Uterus (tissue), 2 donors: ENCODE data around the gene TYRO3.

Experiments used
- POLR2A ChIP-seq, 2 donors: fragments of 450-650 bp; IDR thresholded peaks; one replicate each; pipeline ENCODE4 v1.6.1; 2016; ENCODE audit warnings: antibody characterized with exemption in 2 of 2, mild to moderate bottlenecking in 1 of 2, moderate library complexity in 1 of 2
- TF ChIP-seq, protein P1 (sequence below), 4 experiments: fragments of 200-600 bp in 2 of 4; fragments of 450-650 bp in 2 of 4; sonication (generic) in 2 of 4; IDR thresholded peaks; one replicate each; pipeline ENCODE4 v1.5.1; 2016 to 2019; ENCODE audit warnings: antibody characterized with exemption in 4 of 4, mild to moderate bottlenecking in 2 of 4, moderate library complexity in 1 of 4

GRCh38 chr15:41599061-41599460 is 40.0 kb downstream of the TYRO3 start:
- TF ChIP-seq, protein P1, sequence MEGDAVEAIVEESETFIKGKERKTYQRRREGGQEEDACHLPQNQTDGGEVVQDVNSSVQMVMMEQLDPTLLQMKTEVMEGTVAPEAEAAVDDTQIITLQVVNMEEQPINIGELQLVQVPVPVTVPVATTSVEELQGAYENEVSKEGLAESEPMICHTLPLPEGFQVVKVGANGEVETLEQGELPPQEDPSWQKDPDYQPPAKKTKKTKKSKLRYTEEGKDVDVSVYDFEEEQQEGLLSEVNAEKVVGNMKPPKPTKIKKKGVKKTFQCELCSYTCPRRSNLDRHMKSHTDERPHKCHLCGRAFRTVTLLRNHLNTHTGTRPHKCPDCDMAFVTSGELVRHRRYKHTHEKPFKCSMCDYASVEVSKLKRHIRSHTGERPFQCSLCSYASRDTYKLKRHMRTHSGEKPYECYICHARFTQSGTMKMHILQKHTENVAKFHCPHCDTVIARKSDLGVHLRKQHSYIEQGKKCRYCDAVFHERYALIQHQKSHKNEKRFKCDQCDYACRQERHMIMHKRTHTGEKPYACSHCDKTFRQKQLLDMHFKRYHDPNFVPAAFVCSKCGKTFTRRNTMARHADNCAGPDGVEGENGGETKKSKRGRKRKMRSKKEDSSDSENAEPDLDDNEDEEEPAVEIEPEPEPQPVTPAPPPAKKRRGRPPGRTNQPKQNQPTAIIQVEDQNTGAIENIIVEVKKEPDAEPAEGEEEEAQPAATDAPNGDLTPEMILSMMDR (IDR thresholded peaks at IDR 0.05) = no peak
- no peak for TF ChIP-seq POLR2A (IDR thresholded peaks at IDR 0.05)
